Activated T-cell treated with anti-CD3 and anti-CD28 coated beads, Interleukin-2, amount 50 U/mL, for 72 hours (primary cell): ENCODE results near the gene ZNF662. TPM values are rescaled to one million over a fixed set of nuclear protein-coding genes. Genes with fewer than 3 reads are reported as not detected.

Experiments
- total RNA-seq, 2 donors: library from RNA; stranded (reverse); gene quantifications; one replicate each; pipeline ENCODE4 v1.2.3, GENCODE V29; 2022

The ZNF662 gene
- total RNA-seq, 2 donors from 2014 or later: 3.8 to 5.0 TPM

Other genes starting within 250 kb of the ZNF662 start
- not detected for gene KLHL40, start 220.6 kb upstream of the ZNF662 start, total RNA-seq
- not detected for gene HHATL, start 203.3 kb upstream of the ZNF662 start, total RNA-seq
- under 1 TPM; 0.32 to 0.70 TPM for gene CCDC13, start 132.9 kb upstream of the ZNF662 start, total RNA-seq
- gene HIGD1A, start 101.7 kb upstream of the ZNF662 start, total RNA-seq: 10 to 100 TPM; 54.0 to 63.8 TPM
- gene ACKR2, start 96.7 kb upstream of the ZNF662 start, total RNA-seq: 1 to 10 TPM; 1.1 to 1.2 TPM
- not detected for gene CYP8B1, start 30.3 kb upstream of the ZNF662 start, total RNA-seq
- gene GASK1A, start 73.2 kb downstream of the ZNF662 start, total RNA-seq: under 1 TPM in 1 of 2 donors, not detected in 1; 0.12 TPM
- gene POMGNT2, start 199.9 kb downstream of the ZNF662 start, total RNA-seq: 1 to 10 TPM; 5.0 to 6.6 TPM